SK-N-SH (cell line): Measurements from ENCODE around the gene RBM33.

Experiments
- CHD2 ChIP-seq: fragments of 150-350 bp; IDR thresholded peaks from 2 replicates; pipeline ENCODE4 v1.6.1; 2018; ENCODE audit warnings: low read length; ENCODE audit not compliant: partially characterized antibody
- EZH2phosphoT487 ChIP-seq: fragments of 200-600 bp; sonication (generic); IDR thresholded peaks from 2 replicates; pipeline ENCODE4 v1.6.1; 2017; ENCODE audit warnings: low read depth, mixed run types, mild to moderate bottlenecking, antibody characterized with exemption, moderate library complexity, borderline replicate concordance
- FOXM1 ChIP-seq: IDR thresholded peaks from 2 replicates; pipeline ENCODE4 v1.4.0; 2012; ENCODE audit warnings: low read depth, mild to moderate bottlenecking
- GABPA ChIP-seq: IDR thresholded peaks from 2 replicates; pipeline ENCODE4 v1.4.0; 2012; ENCODE audit warnings: low read depth, mild to moderate bottlenecking
- GATA2 ChIP-seq: sonication (generic); formaldehyde crosslinking; IDR thresholded peaks from 2 replicates; pipeline ENCODE4 v1.5.0; 2020; ENCODE audit warnings: mild to moderate bottlenecking, missing genetic modification reagents
- IRF3 ChIP-seq: fragments of 150-350 bp; IDR thresholded peaks from 2 replicates; pipeline ENCODE4 v1.6.1; 2016; ENCODE audit warnings: mild to moderate bottlenecking, low read depth, low read length
- MEF2A ChIP-seq: IDR thresholded peaks from 2 replicates; pipeline ENCODE4 v1.4.0; 2012; ENCODE audit warnings: low read depth, borderline replicate concordance
- NRF1 ChIP-seq: IDR thresholded peaks from 2 replicates; pipeline ENCODE4 v1.6.1; 2012; ENCODE audit warnings: low read depth, mild to moderate bottlenecking, low read length
- POLR2AphosphoS5 ChIP-seq: IDR thresholded peaks from 2 replicates; pipeline ENCODE4 v1.6.1; 2012; ENCODE audit warnings: low read depth, low read length
- RFX5 ChIP-seq: IDR thresholded peaks from 2 replicates; pipeline ENCODE4 v1.6.1; 2012; ENCODE audit warnings: mild to moderate bottlenecking, improper control_type of control experiment, low read length
- SIN3A ChIP-seq: IDR thresholded peaks from 2 replicates; pipeline ENCODE4 v1.6.1; 2012; ENCODE audit warnings: low read depth, mild to moderate bottlenecking, low read length, moderate library complexity, borderline replicate concordance
- TF ChIP-seq, protein P1 (sequence below): fragments of 200-600 bp; sonication (generic); IDR thresholded peaks from 2 replicates; pipeline ENCODE4 v1.6.1; 2017; ENCODE audit warnings: antibody characterized with exemption, mild to moderate bottlenecking, moderate library complexity

GRCh38 chr7:155715111-155715805 is 70.8 kb downstream of the RBM33 start:
- TF ChIP-seq, protein P1, sequence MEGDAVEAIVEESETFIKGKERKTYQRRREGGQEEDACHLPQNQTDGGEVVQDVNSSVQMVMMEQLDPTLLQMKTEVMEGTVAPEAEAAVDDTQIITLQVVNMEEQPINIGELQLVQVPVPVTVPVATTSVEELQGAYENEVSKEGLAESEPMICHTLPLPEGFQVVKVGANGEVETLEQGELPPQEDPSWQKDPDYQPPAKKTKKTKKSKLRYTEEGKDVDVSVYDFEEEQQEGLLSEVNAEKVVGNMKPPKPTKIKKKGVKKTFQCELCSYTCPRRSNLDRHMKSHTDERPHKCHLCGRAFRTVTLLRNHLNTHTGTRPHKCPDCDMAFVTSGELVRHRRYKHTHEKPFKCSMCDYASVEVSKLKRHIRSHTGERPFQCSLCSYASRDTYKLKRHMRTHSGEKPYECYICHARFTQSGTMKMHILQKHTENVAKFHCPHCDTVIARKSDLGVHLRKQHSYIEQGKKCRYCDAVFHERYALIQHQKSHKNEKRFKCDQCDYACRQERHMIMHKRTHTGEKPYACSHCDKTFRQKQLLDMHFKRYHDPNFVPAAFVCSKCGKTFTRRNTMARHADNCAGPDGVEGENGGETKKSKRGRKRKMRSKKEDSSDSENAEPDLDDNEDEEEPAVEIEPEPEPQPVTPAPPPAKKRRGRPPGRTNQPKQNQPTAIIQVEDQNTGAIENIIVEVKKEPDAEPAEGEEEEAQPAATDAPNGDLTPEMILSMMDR, result no peak
- TF ChIP-seq GATA2 (CRISPR knock-in tag), result no peak
- no peak for TF ChIP-seq GABPA
- TF ChIP-seq EZH2phosphoT487, result no peak
- TF ChIP-seq CHD2, result no peak
- no peak for TF ChIP-seq SIN3A
- no peak for TF ChIP-seq POLR2AphosphoS5
- no peak for TF ChIP-seq RFX5
- no peak for TF ChIP-seq NRF1
- TF ChIP-seq IRF3, result no peak
- no peak for TF ChIP-seq FOXM1
- no peak for TF ChIP-seq MEF2A
